ENCODE results near the gene TBC1D1.

Gene TBC1D1

DNA sequence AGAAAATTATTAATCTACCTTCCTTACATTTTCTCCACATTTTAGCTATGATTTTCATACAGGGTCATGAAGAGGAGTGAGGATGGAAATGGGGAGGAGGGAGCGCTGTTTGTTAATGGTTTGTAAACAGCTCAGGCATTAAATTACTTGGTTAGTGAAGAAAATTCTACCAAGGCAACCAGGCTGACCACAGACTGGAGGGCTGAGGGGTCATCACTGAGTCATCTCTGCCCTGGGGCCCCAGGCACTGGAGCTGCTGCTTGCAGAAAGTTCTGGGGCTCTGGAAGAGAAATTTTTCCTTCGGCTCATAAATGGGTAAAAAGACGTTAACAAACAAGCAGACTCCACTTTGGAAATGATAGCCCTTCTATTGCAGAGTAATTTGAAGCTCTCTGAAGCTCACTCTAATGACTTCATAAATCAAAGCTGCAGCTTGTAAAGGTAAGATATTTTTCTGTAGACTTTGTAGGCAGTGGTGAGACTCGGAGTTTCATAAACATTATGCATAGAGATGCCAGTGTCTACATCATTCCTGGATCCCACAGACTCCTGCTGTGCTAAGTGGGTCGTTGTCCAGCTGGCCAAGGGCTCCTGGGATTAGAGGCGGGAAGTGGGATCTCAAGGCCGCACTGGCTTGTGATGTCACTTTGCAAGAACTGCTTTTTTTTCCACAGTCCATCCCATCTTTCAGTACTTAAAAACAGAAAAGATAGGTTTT, 228.9 kb downstream of the TBC1D1 start:
- no peaks in the 10 kb centered on the region for H3K27me3 Mint-ChIP-seq
- H3K9me3 Mint-ChIP-seq, result no peaks in the 10 kb centered on the region
- no peak overlapping the region for H3K4me3 Mint-ChIP-seq
- H3K36me3 Mint-ChIP-seq, result peaks cover 65% of the 10 kb centered on the region
- H3K27ac Mint-ChIP-seq, result no peak overlapping the region
- peaks cover 18% of the 10 kb centered on the region for H3K4me1 Mint-ChIP-seq
- CTCF ChIA-PET, result no interaction called here
- no peak for DNase-seq

DNA sequence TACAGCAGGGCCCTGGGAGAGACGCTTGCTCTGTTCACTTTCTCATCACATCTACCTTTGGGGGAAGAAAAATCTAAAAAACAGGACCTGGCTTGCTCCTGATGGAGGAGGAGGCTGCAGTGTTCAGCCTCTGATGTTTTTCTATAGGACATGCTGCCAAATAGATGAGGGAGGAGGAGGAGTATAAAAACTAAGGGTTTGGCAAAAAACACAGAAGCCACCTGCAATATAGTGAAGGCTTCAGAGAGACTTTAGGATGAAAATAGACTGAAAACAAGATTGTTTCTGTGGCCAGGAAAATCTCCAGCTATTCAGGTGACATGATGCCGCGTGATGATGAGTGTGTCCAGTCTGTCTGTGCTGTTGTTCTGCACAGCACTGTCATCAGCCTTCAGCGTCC, 229.9 kb downstream of the TBC1D1 start:
- peaks cover 18% of the 10 kb centered on the region for H3K4me1 Mint-ChIP-seq
- H3K27me3 Mint-ChIP-seq, result no peaks in the 10 kb centered on the region
- no peak for DNase-seq
- H3K27ac Mint-ChIP-seq, result peak overlapping the region; percentile 40
- H3K36me3 Mint-ChIP-seq, result peaks cover 73% of the 10 kb centered on the region
- no peaks in the 10 kb centered on the region for H3K9me3 Mint-ChIP-seq
- no peak overlapping the region for H3K4me3 Mint-ChIP-seq
- CTCF ChIA-PET, result no interaction called here

DNA sequence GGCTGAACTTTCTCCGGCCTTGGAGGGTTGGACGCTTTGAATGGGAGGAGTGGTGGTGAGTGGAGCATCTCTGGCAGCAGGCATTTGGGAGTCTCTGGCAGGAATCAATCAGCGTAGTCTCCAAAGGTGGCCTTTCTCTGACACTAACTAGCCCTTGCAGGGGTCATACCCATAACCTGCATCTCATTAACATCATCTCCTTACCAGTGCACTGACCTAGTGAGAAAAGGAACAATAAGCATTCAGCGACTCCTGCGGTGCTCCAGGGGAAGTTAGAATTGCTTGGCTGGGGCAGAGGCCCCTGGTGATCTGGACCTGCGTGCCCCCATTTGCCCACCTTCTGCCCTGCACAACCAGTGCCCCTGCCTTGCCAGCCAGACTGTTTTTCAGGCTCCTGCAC, 231.2 kb downstream of the TBC1D1 start:
- H3K27ac Mint-ChIP-seq, result no peak overlapping the region
- no peaks in the 10 kb centered on the region for H3K9me3 Mint-ChIP-seq
- peaks cover 75% of the 10 kb centered on the region for H3K36me3 Mint-ChIP-seq
- no peak for DNase-seq
- CTCF ChIA-PET, result no interaction called here
- H3K4me1 Mint-ChIP-seq, result peaks cover 18% of the 10 kb centered on the region
- H3K27me3 Mint-ChIP-seq, result no peaks in the 10 kb centered on the region
- H3K4me3 Mint-ChIP-seq, result no peak overlapping the region

GRCh38 chr4:38123555-38123954, 232.7 kb downstream of the TBC1D1 start:
- H3K27ac Mint-ChIP-seq, result no peak overlapping the region
- CTCF ChIA-PET, result no interaction called here

DNA sequence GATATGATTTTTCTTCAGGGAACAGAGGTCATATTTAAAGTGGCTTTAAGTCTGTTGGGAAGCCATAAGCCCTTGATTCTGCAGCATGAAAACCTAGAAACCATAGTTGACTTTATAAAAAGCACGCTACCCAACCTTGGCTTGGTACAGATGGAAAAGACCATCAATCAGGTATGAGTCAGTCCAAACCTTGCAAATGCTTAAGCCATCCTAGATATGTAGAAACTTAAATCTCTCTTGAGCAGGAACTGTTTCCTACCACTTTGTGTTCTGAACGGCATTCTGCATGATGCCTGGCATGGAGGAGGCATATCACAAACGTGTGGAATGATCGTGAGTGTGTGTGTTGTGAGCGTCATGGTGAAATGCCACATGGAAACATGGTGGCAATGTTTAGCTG, 234.1 kb downstream of the TBC1D1 start:
- H3K4me1 Mint-ChIP-seq, result peaks cover 44% of the 10 kb centered on the region
- H3K9me3 Mint-ChIP-seq, result no peaks in the 10 kb centered on the region
- DNase-seq, result no peak
- H3K27ac Mint-ChIP-seq, result no peak overlapping the region
- no peaks in the 10 kb centered on the region for H3K27me3 Mint-ChIP-seq
- peaks cover 69% of the 10 kb centered on the region for H3K36me3 Mint-ChIP-seq
- CTCF ChIA-PET, result no interaction called here
- no peak overlapping the region for H3K4me3 Mint-ChIP-seq

More at GRCh38 chr4:38123555-38123954, 232.7 kb downstream of the TBC1D1 start:
- Mint-ChIP-seq H3K36me3 (peaks cover 68% of the 10 kb centered on the region), H3K4me1 (peaks cover 30% of the 10 kb centered on the region), H3K27me3 (no peaks in the 10 kb centered on the region), H3K9me3 (no peaks in the 10 kb centered on the region), H3K4me3 (no peak overlapping the region)
- no peak for DNase-seq

GRCh38 chr4:38125816-38126215, 234.9 kb downstream of the TBC1D1 start:
- CTCF ChIA-PET, result no interaction called here
- H3K4me1 Mint-ChIP-seq, result peaks cover 52% of the 10 kb centered on the region
- peaks cover 70% of the 10 kb centered on the region for H3K36me3 Mint-ChIP-seq
- no peak overlapping the region for H3K27ac Mint-ChIP-seq
- no peaks in the 10 kb centered on the region for H3K27me3 Mint-ChIP-seq
- no peaks in the 10 kb centered on the region for H3K9me3 Mint-ChIP-seq
- no peak overlapping the region for H3K4me3 Mint-ChIP-seq
- no peak for DNase-seq

DNA sequence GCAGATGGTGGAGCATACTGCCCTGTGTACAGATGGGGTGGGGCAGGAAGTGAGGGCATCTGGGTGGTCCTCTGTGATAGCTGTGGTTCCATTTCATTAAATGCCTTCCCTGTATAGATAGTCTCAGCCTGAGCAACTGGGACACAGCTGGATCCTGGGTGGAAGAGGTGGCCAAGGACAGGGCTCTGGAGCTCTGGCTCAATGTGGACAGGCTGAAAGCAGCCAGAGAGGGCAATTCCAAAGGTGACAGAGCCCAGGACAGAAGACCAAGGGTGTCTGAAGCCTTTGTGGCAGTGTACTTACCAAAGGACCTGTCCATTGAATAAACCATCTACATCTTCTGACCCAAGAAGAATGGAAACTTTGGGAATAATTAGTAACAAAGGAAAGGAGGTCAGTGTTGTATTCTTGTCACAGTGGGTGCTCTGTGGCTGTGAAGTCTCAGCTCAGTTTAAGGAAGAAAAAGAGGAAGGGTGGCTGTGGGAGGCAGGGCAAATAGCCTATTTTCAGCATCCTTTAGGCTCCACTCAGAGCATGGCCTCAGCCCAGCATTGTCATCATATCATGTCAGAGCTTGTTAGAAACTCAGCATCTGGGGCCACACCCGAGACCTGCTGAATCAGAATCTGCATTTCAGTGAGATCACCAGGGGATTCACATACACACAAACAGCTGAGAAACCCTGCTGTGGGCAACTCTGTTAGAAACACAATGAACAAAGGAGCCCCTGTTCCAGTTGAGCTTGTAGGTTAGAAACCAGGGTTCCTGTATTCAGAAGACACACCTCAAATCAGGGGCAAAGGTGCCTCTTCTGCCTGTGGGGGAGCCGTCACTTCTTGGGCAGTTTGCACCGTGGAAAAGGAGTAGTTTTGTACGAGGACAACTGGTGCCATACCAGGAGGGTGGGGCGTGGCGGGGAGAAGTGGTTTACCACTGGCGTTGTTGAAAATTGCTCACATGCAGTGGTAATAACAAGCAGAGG, 237.9 kb downstream of the TBC1D1 start:
- H3K9me3 Mint-ChIP-seq, result no peaks in the 10 kb centered on the region
- peaks cover 72% of the 10 kb centered on the region for H3K36me3 Mint-ChIP-seq
- CTCF ChIA-PET, result interaction anchor here (0.5 to 1.3 kb wide), 6 partner anchors 33 to 186 kb away, joined by 3 to 6 read pairs (median 3); no protein-coding TSS in a partner anchor
- H3K4me3 Mint-ChIP-seq, result no peak overlapping the region
- H3K27me3 Mint-ChIP-seq, result no peaks in the 10 kb centered on the region
- peak; percentile 65 for DNase-seq
- peak overlapping the region; percentile 85 for H3K27ac Mint-ChIP-seq
- H3K4me1 Mint-ChIP-seq, result peaks cover 68% of the 10 kb centered on the region

DNA sequence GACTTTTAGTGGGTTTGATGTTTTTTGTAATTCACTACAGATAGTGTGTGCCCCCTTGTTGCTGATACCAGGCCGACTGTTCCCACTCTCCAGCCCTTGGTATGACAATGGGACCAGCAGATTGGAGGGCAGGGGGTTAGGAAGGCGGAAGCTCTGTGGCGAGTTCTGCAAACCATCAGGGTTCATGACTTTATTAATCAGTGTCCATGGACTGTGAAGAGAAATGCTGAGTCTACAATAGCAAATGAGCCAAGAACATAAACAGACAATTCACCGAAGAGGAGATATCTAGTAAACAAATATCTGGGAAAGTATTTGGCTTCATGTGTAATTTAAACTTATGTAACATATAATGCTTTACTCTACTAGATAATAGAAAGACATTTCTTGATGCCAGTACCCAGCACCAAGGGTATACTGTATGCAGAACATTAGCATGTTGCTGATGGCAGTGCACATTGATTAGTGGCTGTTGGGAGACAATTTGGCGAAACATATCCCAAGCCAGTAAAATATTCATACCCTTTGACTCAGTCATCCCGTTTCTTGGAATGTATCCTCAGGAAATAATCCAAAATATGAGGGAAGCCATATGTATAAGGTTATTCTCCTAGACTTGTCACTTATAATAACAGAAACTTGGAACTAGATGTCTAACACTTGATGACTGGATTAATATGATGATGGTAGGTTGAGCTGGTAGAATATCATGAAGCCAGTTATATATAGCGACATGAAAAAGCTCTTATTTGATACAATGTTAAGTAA, 238.8 kb downstream of the TBC1D1 start:
- Mint-ChIP-seq H3K4me1 (peaks cover 70% of the 10 kb centered on the region), H3K27me3 (no peaks in the 10 kb centered on the region), H3K9me3 (no peaks in the 10 kb centered on the region), H3K36me3 (peaks cover 77% of the 10 kb centered on the region), H3K27ac (peak overlapping the region; percentile 91), H3K4me3 (no peak overlapping the region)
- no peak for DNase-seq
- CTCF ChIA-PET, result interaction anchor here (0.7 to 1.3 kb wide), 4 partner anchors 38 to 56 kb away, joined by 3 to 6 read pairs (median 4); no protein-coding TSS in a partner anchor

DNA sequence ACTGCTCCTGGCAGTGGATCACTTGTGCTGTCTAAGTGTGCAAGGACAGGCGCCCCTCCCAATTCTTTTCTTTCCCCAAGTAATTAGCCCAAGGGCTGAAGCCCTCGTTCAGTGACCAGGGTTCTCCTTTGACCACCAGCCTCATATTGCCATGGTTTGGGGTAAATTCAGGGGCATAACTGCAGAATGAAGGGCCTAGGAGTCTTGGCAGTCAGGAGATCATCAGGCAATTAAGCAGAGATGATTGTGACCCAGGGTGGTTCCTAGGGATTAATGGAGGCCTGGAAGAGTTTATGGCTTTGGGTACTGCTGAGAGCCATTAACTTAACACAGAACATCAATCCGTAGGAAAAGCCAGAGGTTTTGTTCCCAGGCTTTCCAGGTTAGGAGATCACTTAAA, 240.0 kb downstream of the TBC1D1 start:
- Mint-ChIP-seq H3K27ac (peak overlapping the region; percentile 91), H3K4me3 (peak overlapping the region; percentile 17), H3K27me3 (no peaks in the 10 kb centered on the region), H3K36me3 (peaks cover 74% of the 10 kb centered on the region), H3K9me3 (no peaks in the 10 kb centered on the region), H3K4me1 (peaks cover 70% of the 10 kb centered on the region)
- DNase-seq, result no peak
- CTCF ChIA-PET, result no interaction called here

DNA sequence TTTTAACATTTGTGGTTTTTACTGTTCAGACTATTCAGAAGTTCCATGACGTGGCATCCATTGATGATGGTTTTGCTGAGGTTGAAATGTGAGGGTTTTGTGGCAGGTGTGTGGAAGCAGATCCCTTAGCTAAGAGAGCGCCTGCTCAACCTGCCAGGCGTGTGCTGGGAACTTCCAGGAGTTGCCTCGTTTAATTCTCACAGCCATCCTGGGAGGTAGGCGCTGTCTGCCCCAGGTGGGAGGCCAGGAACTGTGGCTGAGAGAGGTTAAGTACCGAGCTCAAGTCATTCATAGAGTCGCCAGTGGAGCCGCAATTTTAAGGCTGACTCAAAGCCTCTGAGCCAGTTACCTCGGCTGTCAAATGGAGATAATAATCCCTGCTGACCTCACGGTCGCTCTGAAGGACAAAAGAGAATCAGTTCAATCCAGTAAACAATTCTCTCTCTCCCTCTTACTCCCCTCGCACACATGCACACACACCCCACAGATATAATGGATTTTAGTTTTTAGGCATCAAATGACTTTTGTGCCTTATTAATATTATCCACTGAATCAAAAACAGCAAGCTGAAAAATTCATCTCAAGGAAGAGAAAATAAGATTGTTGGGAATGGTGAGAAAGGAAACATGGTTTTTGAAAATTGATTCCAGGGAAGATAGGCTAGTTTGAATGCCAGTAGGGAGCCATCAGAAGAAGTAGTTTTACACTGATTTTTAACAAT, 240.6 kb downstream of the TBC1D1 start:
- Mint-ChIP-seq H3K27ac (peak overlapping the region; percentile 91), H3K4me3 (peak overlapping the region; percentile 17), H3K4me1 (peaks cover 70% of the 10 kb centered on the region), H3K9me3 (no peaks in the 10 kb centered on the region), H3K27me3 (no peaks in the 10 kb centered on the region), H3K36me3 (peaks cover 74% of the 10 kb centered on the region)
- CTCF ChIA-PET, result interaction anchor here (1.1 to 1.9 kb wide), 5 partner anchors 30 to 179 kb away, joined by 3 to 6 read pairs (median 4); no protein-coding TSS in a partner anchor
- DNase-seq, result peak; percentile 79

DNA sequence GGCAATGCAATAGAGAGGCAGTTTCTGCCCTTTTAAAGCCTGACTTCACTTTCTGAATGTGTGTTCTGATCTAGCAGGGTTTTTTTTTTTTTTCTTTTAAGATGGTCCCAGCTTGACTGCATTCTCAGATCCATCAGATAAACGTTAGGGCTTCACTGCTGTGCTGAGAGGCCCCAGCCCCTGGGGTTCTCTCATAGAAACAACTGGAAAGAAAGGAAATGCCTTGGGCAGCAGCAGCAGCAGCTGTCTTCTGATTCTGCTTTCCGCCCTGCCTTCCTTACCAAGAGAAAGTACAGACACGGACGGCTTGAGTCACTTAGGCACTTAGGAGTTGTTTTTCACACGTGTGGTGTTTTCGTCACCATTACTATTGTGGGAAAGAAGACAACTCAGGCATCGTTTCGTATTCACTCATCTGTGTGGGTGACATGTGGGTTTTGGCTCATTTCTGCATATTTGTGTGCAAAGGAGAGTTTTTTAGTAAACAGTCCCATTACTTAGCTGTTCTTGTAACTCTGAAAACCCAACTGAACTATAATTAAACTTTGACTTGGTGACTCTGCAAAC, 241.3 kb downstream of the TBC1D1 start:
- CTCF ChIA-PET, result interaction anchor here (0.8 to 1.9 kb wide), 6 partner anchors 29 to 178 kb away, joined by 3 to 6 read pairs (median 4); no protein-coding TSS in a partner anchor
- H3K27me3 Mint-ChIP-seq, result no peaks in the 10 kb centered on the region
- peaks cover 74% of the 10 kb centered on the region for H3K36me3 Mint-ChIP-seq
- H3K4me1 Mint-ChIP-seq, result peaks cover 70% of the 10 kb centered on the region
- DNase-seq, result peak; percentile 82
- H3K27ac Mint-ChIP-seq, result peak overlapping the region; percentile 91
- peak overlapping the region; percentile 2 for H3K4me3 Mint-ChIP-seq
- no peaks in the 10 kb centered on the region for H3K9me3 Mint-ChIP-seq

DNA sequence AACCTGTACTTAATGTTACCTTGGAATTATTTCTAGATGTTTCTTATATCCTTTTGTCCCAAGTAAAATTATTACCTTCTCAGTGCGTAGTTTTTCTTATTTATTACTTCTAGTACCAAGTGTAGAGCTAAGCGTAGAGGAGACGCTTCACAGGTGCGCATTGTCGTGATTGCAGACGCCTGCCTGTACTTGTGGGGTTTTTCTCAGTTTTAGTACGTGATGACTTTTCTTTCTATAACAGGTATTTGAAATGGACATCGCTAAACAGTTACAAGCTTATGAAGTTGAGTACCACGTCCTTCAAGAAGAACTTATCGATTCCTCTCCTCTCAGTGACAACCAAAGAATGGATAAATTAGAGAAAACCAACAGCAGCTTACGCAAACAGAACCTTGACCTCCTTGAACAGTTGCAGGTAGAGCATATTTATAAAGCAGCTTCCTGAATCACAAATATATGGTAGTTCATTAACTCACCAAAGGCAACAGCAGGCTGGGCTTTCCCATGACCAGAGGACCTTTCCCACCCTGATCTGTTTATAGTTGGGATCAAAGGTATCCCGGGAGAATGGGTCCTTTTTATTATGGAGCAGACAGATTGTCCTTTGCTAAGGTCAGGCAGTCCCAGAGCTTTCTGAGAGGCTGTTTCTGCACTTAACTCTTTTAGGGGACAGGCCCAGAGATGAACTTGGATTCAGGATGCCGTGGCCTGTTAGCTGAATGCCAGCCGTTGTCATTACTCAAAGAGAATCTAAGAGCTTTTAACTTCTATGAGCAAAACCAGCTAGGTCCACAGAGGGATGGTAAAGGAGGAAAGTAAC, 242.2 kb downstream of the TBC1D1 start:
- Mint-ChIP-seq H3K27ac (peak overlapping the region; percentile 91), H3K4me1 (peaks cover 65% of the 10 kb centered on the region), H3K9me3 (no peaks in the 10 kb centered on the region), H3K4me3 (no peak overlapping the region), H3K27me3 (no peaks in the 10 kb centered on the region), H3K36me3 (peaks cover 76% of the 10 kb centered on the region)
- CTCF ChIA-PET, result interaction anchor here (0.7 to 1.9 kb wide), 8 partner anchors 28 to 177 kb away, joined by 3 to 6 read pairs (median 3); no protein-coding TSS in a partner anchor
- DNase-seq, result no peak

All from activated naive CD4-positive, alpha-beta T cell treated with anti-CD3 and anti-CD28 coated beads, Interleukin-2, amount 10 ng/mL, durations not matched to agents 7 days and 5 days (primary cell).